GM21786 (cell line): ENCODE results near the gene ADORA1.
A peak's percentile ranks its signal among the peaks of the same experiment; 100 is the strongest.

Experiments used
- ATAC-seq: cut with Tn5 transposase; IDR thresholded peaks from one replicate; pipeline ENCODE4 v1.9.1; 2021; ENCODE audit not compliant: unreplicated experiment

Gene ADORA1

GRCh38 chr1:203171341-203172183 lies 44.0 kb downstream of the ADORA1 start:
- no peak for ATAC-seq

GRCh38 chr1:203172184-203173010 lies 44.9 kb downstream of the ADORA1 start:
- no peak for ATAC-seq

- no peak for ATAC-seq
These were observed 45.6 kb downstream of the ADORA1 start for GRCh38 chr1:203173011-203173555.

- peak; percentile 95 for ATAC-seq
These were observed 46.0 kb downstream of the ADORA1 start for GRCh38 chr1:203173566-203173965.

GRCh38 chr1:203174324-203174985 lies 46.9 kb downstream of the ADORA1 start:
- no peak for ATAC-seq

- ATAC-seq, result no peak
These were observed 47.8 kb downstream of the ADORA1 start, which contains the start of gene MYBPH for GRCh38 chr1:203175237-203175826. Gene MYBPH, minus strand, starts transcription at chr1:203175826. Its CDS starts 71 bp downstream, at chr1:203175755.

- no peak for ATAC-seq
These were observed 48.3 kb downstream of the ADORA1 start for GRCh38 chr1:203175827-203176241.

GRCh38 chr1:203176273-203177035 lies 48.9 kb downstream of the ADORA1 start:
- no peak for ATAC-seq

GRCh38 chr1:203177036-203177405 lies 49.5 kb downstream of the ADORA1 start:
- no peak for ATAC-seq

GRCh38 chr1:203177470-203178039 lies 50.0 kb downstream of the ADORA1 start:
- no peak for ATAC-seq

GRCh38 chr1:203178083-203178482 lies 50.6 kb downstream of the ADORA1 start:
- ATAC-seq, result no peak

- ATAC-seq, result no peak
These were observed 51.5 kb downstream of the ADORA1 start for GRCh38 chr1:203178821-203179666.

GRCh38 chr1:203179667-203180005 lies 52.1 kb downstream of the ADORA1 start:
- ATAC-seq, result no peak

GRCh38 chr1:203180611-203181330 lies 53.2 kb downstream of the ADORA1 start:
- no peak for ATAC-seq

GRCh38 chr1:203181586-203182386 lies 54.3 kb downstream of the ADORA1 start:
- no peak for ATAC-seq

GRCh38 chr1:203182387-203182953 lies 54.9 kb downstream of the ADORA1 start:
- ATAC-seq, result no peak

- ATAC-seq, result no peak
These were observed 56.3 kb downstream of the ADORA1 start for GRCh38 chr1:203183828-203184227.
